ENCODE measurements around the gene KIF5A.

The KIF5A gene

DNA sequence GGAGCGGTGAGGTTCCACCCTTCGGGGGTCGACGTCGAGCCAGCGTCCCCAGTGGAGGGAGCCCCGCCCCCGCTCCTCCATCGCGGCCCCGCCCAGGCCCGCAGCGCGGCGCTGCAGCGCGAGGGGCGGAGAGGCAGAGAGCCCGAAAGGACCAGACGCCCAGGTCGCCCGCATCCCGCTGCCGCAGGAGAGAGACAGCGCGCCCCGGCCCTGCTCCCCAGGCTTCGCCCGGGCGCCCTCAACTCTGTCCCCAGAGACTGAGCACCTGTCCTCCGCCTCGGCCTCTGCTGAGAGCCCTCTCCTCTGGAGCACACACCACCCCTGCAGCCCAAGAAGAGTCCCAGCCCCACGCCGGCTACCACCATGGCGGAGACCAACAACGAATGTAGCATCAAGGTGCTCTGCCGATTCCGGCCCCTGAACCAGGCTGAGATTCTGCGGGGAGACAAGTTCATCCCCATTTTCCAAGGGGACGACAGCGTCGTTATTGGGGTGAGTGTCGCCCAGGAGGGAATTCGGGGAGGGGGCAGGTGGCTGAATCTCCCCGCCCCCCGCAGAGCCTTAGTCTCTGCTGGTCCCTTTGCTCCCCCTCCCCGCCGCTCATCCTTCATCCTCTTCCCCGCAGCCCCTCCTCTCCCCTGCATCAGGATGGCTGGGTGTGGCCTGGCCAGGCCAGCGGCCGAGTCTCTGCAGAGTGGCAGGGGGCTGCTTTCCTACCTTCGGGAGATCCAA, at the start of gene KIF5A:
KIF5A (plus strand) TSS at position 136 of the 732 bp plus-strand sequence; CDS start at position 364, 228 bp downstream.
- TF ChIP-seq, protein P1, sequence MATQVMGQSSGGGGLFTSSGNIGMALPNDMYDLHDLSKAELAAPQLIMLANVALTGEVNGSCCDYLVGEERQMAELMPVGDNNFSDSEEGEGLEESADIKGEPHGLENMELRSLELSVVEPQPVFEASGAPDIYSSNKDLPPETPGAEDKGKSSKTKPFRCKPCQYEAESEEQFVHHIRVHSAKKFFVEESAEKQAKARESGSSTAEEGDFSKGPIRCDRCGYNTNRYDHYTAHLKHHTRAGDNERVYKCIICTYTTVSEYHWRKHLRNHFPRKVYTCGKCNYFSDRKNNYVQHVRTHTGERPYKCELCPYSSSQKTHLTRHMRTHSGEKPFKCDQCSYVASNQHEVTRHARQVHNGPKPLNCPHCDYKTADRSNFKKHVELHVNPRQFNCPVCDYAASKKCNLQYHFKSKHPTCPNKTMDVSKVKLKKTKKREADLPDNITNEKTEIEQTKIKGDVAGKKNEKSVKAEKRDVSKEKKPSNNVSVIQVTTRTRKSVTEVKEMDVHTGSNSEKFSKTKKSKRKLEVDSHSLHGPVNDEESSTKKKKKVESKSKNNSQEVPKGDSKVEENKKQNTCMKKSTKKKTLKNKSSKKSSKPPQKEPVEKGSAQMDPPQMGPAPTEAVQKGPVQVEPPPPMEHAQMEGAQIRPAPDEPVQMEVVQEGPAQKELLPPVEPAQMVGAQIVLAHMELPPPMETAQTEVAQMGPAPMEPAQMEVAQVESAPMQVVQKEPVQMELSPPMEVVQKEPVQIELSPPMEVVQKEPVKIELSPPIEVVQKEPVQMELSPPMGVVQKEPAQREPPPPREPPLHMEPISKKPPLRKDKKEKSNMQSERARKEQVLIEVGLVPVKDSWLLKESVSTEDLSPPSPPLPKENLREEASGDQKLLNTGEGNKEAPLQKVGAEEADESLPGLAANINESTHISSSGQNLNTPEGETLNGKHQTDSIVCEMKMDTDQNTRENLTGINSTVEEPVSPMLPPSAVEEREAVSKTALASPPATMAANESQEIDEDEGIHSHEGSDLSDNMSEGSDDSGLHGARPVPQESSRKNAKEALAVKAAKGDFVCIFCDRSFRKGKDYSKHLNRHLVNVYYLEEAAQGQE (IDR thresholded peaks at IDR 0.05; ENCODE audit: low read depth) = no peak
- no peak for TF ChIP-seq YY1 (IDR thresholded peaks at IDR 0.05; ENCODE audit: low read depth)
- no peak for TF ChIP-seq CREB1 (IDR thresholded peaks at IDR 0.05; ENCODE audit: low read depth)
- 0 out of 2 replicates have a peak, but pooled peaks have one; percentile 25 for TF ChIP-seq EGR1 (IDR thresholded peaks at IDR 0.05)
- TF ChIP-seq TAF1 (IDR thresholded peaks at IDR 0.05; ENCODE audit: low read depth) = no peak
- TF ChIP-seq RAD21 (IDR thresholded peaks at IDR 0.05; ENCODE audit: low read depth) = no peak; the same call in 1 of the 2 replicates
- no peak for TF ChIP-seq TCF12 (IDR thresholded peaks at IDR 0.05; ENCODE audit: low read depth)

DNA sequence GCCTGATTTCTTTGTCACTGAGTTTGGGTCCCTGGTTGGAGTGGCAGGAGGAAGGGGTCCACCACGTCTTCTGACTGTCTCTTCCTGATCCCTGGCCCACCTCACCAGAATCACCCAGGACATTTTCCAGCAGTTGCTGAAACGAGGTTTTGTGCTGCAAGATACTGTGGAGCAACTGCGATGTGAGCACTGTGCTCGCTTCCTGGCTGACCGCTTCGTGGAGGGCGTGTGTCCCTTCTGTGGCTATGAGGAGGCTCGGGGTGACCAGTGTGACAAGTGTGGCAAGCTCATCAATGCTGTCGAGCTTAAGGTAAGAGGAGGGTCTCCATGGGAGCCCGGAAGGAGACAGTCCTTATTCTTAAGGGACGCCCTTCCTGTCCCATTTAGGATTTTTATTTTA, 49.6 kb upstream of the KIF5A start:
- TF ChIP-seq EGR1 (IDR thresholded peaks at IDR 0.05) = no peak
- TF ChIP-seq TEAD4 (IDR thresholded peaks at IDR 0.05) = no peak
- no peak for TF ChIP-seq TAF1 (IDR thresholded peaks at IDR 0.05; ENCODE audit: low read depth)
- TF ChIP-seq TCF12 (IDR thresholded peaks at IDR 0.05; ENCODE audit: low read depth) = no peak
- no peak for TF ChIP-seq ZBTB7A (IDR thresholded peaks at IDR 0.05; ENCODE audit: low read depth)
- TF ChIP-seq, protein P2, sequence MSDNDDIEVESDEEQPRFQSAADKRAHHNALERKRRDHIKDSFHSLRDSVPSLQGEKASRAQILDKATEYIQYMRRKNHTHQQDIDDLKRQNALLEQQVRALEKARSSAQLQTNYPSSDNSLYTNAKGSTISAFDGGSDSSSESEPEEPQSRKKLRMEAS (IDR thresholded peaks at IDR 0.05) = no peak
- TF ChIP-seq, protein P3, sequence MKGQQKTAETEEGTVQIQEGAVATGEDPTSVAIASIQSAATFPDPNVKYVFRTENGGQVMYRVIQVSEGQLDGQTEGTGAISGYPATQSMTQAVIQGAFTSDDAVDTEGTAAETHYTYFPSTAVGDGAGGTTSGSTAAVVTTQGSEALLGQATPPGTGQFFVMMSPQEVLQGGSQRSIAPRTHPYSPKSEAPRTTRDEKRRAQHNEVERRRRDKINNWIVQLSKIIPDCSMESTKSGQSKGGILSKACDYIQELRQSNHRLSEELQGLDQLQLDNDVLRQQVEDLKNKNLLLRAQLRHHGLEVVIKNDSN (IDR thresholded peaks at IDR 0.05) = no peak
- no peak for TF ChIP-seq NFIC (IDR thresholded peaks at IDR 0.05)
- TF ChIP-seq CREB1 (IDR thresholded peaks at IDR 0.05; ENCODE audit: low read depth) = no peak
- no peak for TF ChIP-seq RAD21 (IDR thresholded peaks at IDR 0.05; ENCODE audit: low read depth)
- TF ChIP-seq FOXM1 (IDR thresholded peaks at IDR 0.05; ENCODE audit: borderline replicate concordance, low read depth) = no peak
- TF ChIP-seq YY1 (IDR thresholded peaks at IDR 0.05; ENCODE audit: low read depth) = no peak
- no peak for TF ChIP-seq CEBPB (IDR thresholded peaks at IDR 0.05)
- TF ChIP-seq EP300 (IDR thresholded peaks at IDR 0.05; ENCODE audit: borderline replicate concordance) = no peak

GRCh38 chr12:57511161-57511560, 38.7 kb upstream of the KIF5A start:
- TF ChIP-seq, protein P2 (IDR thresholded peaks at IDR 0.05) = no peak
- TF ChIP-seq, protein P1 (IDR thresholded peaks at IDR 0.05; ENCODE audit: low read depth) = no peak
- no peak for TF ChIP-seq TAF1 (IDR thresholded peaks at IDR 0.05; ENCODE audit: low read depth)
- TF ChIP-seq, protein P3 (IDR thresholded peaks at IDR 0.05) = no peak

DNA sequence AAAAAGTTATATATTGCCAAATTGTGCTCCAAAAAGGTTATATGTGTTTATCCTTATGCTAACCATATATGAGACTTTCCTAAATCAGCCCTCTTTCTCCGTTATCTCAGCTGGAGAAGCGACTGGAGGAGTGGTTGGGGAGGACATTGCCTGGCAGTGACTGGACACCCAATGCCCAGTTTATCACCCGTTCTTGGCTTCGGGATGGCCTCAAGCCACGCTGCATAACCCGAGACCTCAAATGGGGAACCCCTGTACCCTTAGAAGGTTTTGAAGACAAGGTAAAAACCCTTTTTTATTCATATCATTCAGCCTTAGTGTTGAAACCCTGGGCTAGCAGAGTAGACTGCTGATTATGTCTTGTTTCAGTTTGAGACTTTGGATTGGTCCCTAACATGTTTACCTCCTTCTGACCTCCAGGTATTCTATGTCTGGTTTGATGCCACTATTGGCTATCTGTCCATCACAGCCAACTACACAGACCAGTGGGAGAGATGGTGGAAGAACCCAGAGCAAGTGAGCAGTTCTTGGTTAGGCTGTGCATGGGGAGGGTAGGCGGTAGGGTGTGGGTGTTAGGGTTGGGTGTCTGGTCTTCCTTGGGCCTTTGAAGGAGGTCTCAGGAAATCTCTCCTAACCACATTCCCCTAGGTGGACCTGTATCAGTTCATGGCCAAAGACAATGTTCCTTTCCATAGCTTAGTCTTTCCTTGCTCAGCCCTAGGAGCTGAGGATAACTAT, 38.1 kb upstream of the KIF5A start:
- TF ChIP-seq CREB1 (IDR thresholded peaks at IDR 0.05; ENCODE audit: low read depth) (no peak), YY1 (IDR thresholded peaks at IDR 0.05; ENCODE audit: low read depth) (no peak), EGR1 (IDR thresholded peaks at IDR 0.05) (no peak), TCF12 (IDR thresholded peaks at IDR 0.05; ENCODE audit: low read depth) (no peak), TAF1 (IDR thresholded peaks at IDR 0.05; ENCODE audit: low read depth) (no peak), EP300 (IDR thresholded peaks at IDR 0.05; ENCODE audit: borderline replicate concordance) (no peak), NFIC (IDR thresholded peaks at IDR 0.05) (no peak), ZBTB7A (IDR thresholded peaks at IDR 0.05; ENCODE audit: low read depth) (no peak), TEAD4 (IDR thresholded peaks at IDR 0.05) (no peak), FOXM1 (IDR thresholded peaks at IDR 0.05; ENCODE audit: borderline replicate concordance, low read depth) (no peak), RAD21 (IDR thresholded peaks at IDR 0.05; ENCODE audit: low read depth) (no peak), CEBPB (IDR thresholded peaks at IDR 0.05) (no peak)
- TF ChIP-seq, protein P1 (IDR thresholded peaks at IDR 0.05; ENCODE audit: low read depth) = no peak
- TF ChIP-seq, protein P2 (IDR thresholded peaks at IDR 0.05) = no peak
- TF ChIP-seq, protein P3 (IDR thresholded peaks at IDR 0.05) = no peak

Measured in Ishikawa (cell line).